Erythroblast (primary cell): ENCODE data around the gene EIF4A2.

Experiments
- GATA1 ChIP-seq: IDR thresholded peaks from 2 replicates; pipeline ENCODE4 v1.6.1; 2011; ENCODE audit warnings: low read depth, mild to moderate bottlenecking, control low read depth, low read length, moderate library complexity
- POLR2A ChIP-seq: IDR thresholded peaks from 2 replicates; pipeline ENCODE4 v1.6.1; 2011; ENCODE audit warnings: mild to moderate bottlenecking, low read length

- TF ChIP-seq POLR2A (no peak), GATA1 (no peak)
Measured at GRCh38 chr3:186760141-186760833, 23.1 kb upstream of the EIF4A2 start.
